ENCODE results near the gene SASH1.
A peak's percentile ranks its signal among the peaks of the same experiment; 100 is the strongest.
"Not testable (repeated sequence)": the region's sequence is repeated elsewhere in the genome, so short reads cannot be mapped to it uniquely, and the experiment has no call there.

SASH1 gene

GRCh38 chr6:148572676-148573335 lies 230.2 kb downstream of the SASH1 start:
- DNase-seq: no peak

GRCh38 chr6:148573922-148574321 lies 231.3 kb downstream of the SASH1 start:
- DNase-seq: no peak

- DNase-seq: peak in 49 of 56 donors; percentile 4 to 82 (median 55)
These were observed 235.2 kb downstream of the SASH1 start for GRCh38 chr6:148577687-148578488.

- no peak for DNase-seq
These were observed 235.8 kb downstream of the SASH1 start for GRCh38 chr6:148578489-148578814.

GRCh38 chr6:148578837-148579565 lies 236.4 kb downstream of the SASH1 start:
- DNase-seq: no peak

GRCh38 chr6:148580442-148580841 lies 237.8 kb downstream of the SASH1 start:
- no peak for DNase-seq

GRCh38 chr6:148583631-148584030 lies 241.0 kb downstream of the SASH1 start:
- no peak for DNase-seq

- not testable (repeated sequence) for DNase-seq
These were observed 243.0 kb downstream of the SASH1 start for GRCh38 chr6:148585641-148586040.

GRCh38 chr6:148590883-148591282 lies 248.2 kb downstream of the SASH1 start:
- no peak for DNase-seq

- no peak for DNase-seq
These were observed 249.0 kb downstream of the SASH1 start for GRCh38 chr6:148591656-148592055.

GRCh38 chr6:148593130-148593812 lies 250.6 kb downstream of the SASH1 start:
- no peak for DNase-seq

- no peak for DNase-seq
These were observed 251.2 kb downstream of the SASH1 start for GRCh38 chr6:148593813-148594170.

- no peak for DNase-seq
These were observed 252.9 kb downstream of the SASH1 start for GRCh38 chr6:148595550-148595949.

- DNase-seq: no peak
These were observed 254.3 kb downstream of the SASH1 start for GRCh38 chr6:148596891-148597455.

- DNase-seq: no peak
These were observed 256.1 kb downstream of the SASH1 start for GRCh38 chr6:148598724-148599123.

- no peak for DNase-seq
These were observed 257.4 kb downstream of the SASH1 start for GRCh38 chr6:148599967-148600426.

Data from nucleus accumbens (tissue), 56 donors.